A549 (cell line): ENCODE results near the gene MED13L.

Experiments
- CBX2 ChIP-seq: fragments of 200-600 bp; sonication (generic); IDR thresholded peaks from 2 replicates; pipeline ENCODE4 v1.6.1; 2016; ENCODE audit warnings: low read depth, mild to moderate bottlenecking, borderline replicate concordance
- CEBPB ChIP-seq, 2 experiments: fragments of >200 bp in 1 of 2; sonication (Bioruptor Twin) in 1 of 2; formaldehyde crosslinking in 1 of 2; IDR thresholded peaks; 2 replicates each; pipeline ENCODE4 v1.6.1; 2012 to 2016
- EHF ChIP-seq: fragments of 250-450 bp; sonication (Bioruptor Pico); IDR thresholded peaks from 2 replicates; pipeline ENCODE4 v1.5.0; 2020; ENCODE audit warnings: mild to moderate bottlenecking
- JUN ChIP-seq, 2 experiments: fragments of >200 bp; sonication (Bioruptor Twin); formaldehyde crosslinking; IDR thresholded peaks; 2 replicates in 1 of 2; 3 replicates in 1 of 2; pipeline ENCODE4 v1.6.1; 2016 to 2017
- KDM1A ChIP-seq: fragments of 200-600 bp; sonication (generic); IDR thresholded peaks from 2 replicates; pipeline ENCODE4 v1.6.1; 2016; ENCODE audit warnings: low read depth, mild to moderate bottlenecking
- MAFK ChIP-seq: fragments of 450-650 bp; IDR thresholded peaks from 2 replicates; pipeline ENCODE4 v1.6.1; 2014; ENCODE audit not compliant: partially characterized antibody
- POLR2A ChIP-seq: IDR thresholded peaks from 2 replicates; pipeline ENCODE4 v1.6.1; 2012; ENCODE audit warnings: mild to moderate bottlenecking, low read length
- RCOR1 ChIP-seq: fragments of 150-350 bp; IDR thresholded peaks from 2 replicates; pipeline ENCODE4 v1.6.1; 2014; ENCODE audit warnings: antibody characterized with exemption, low read length, low read depth
- SMC3 ChIP-seq: fragments of >200 bp; sonication (Bioruptor Twin); formaldehyde crosslinking; IDR thresholded peaks from 3 replicates; pipeline ENCODE4 v1.6.1; 2018; ENCODE audit warnings: inconsistent platforms
- SREBF2 ChIP-seq: fragments of 450-650 bp; IDR thresholded peaks from 2 replicates; pipeline ENCODE4 v1.6.1; 2014; ENCODE audit warnings: mild to moderate bottlenecking, moderate library complexity
- TF ChIP-seq, protein P1 (sequence below): fragments of 250-450 bp; sonication (Bioruptor Pico); IDR thresholded peaks from 2 replicates; pipeline ENCODE4 v1.5.0; 2021; ENCODE audit warnings: mild to moderate bottlenecking, moderate library complexity, borderline replicate concordance
- TF ChIP-seq, protein P2 (sequence below): fragments of >200 bp; sonication (Bioruptor Twin); formaldehyde crosslinking; IDR thresholded peaks from 3 replicates; pipeline ENCODE4 v1.5.1; 2016
- TF ChIP-seq, protein P3 (sequence below): fragments of 200-600 bp; sonication (generic); IDR thresholded peaks from 2 replicates; pipeline ENCODE4 v1.6.1; 2016; ENCODE audit warnings: antibody characterized with exemption, mild to moderate bottlenecking, moderate library complexity

DNA sequence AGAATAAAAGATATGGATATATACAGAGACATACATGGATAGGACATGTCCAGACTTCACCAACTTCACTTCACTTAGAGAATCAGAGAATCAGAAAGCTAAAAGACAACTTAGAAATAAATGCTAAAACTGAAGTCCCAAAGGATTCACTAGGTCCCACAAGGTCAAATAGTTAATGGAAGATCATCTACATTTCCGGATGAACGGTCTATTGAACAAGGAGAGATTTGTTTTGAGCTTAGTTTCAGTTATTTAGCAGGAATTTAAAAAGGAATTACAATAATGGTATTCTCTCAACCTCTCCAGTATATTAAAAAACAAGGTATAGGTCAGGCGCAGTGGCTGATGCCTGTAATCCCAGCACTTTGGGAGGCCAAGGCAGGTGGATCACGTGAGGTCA lies 187.0 kb downstream of the MED13L start:
- TF ChIP-seq, protein P1, sequence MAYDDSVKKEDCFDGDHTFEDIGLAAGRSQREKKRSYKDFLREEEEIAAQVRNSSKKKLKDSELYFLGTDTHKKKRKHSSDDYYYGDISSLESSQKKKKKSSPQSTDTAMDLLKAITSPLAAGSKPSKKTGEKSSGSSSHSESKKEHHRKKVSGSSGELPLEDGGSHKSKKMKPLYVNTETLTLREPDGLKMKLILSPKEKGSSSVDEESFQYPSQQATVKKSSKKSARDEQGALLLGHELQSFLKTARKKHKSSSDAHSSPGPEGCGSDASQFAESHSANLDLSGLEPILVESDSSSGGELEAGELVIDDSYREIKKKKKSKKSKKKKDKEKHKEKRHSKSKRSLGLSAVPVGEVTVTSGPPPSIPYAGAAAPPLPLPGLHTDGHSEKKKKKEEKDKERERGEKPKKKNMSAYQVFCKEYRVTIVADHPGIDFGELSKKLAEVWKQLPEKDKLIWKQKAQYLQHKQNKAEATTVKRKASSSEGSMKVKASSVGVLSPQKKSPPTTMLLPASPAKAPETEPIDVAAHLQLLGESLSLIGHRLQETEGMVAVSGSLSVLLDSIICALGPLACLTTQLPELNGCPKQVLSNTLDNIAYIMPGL (CRISPR knock-in tag) = no peak
- TF ChIP-seq KDM1A (no peak), JUN (IDR thresholded peaks at IDR 0.05) (no peak), RCOR1 (no peak), POLR2A (no peak), SMC3 (no peak), EHF (CRISPR knock-in tag) (no peak), MAFK (no peak), CBX2 (no peak), SREBF2 (no peak), CEBPB (IDR thresholded peaks at IDR 0.05) (no peak)
- TF ChIP-seq, protein P2, sequence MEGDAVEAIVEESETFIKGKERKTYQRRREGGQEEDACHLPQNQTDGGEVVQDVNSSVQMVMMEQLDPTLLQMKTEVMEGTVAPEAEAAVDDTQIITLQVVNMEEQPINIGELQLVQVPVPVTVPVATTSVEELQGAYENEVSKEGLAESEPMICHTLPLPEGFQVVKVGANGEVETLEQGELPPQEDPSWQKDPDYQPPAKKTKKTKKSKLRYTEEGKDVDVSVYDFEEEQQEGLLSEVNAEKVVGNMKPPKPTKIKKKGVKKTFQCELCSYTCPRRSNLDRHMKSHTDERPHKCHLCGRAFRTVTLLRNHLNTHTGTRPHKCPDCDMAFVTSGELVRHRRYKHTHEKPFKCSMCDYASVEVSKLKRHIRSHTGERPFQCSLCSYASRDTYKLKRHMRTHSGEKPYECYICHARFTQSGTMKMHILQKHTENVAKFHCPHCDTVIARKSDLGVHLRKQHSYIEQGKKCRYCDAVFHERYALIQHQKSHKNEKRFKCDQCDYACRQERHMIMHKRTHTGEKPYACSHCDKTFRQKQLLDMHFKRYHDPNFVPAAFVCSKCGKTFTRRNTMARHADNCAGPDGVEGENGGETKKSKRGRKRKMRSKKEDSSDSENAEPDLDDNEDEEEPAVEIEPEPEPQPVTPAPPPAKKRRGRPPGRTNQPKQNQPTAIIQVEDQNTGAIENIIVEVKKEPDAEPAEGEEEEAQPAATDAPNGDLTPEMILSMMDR = no peak
- TF ChIP-seq, protein P3, sequence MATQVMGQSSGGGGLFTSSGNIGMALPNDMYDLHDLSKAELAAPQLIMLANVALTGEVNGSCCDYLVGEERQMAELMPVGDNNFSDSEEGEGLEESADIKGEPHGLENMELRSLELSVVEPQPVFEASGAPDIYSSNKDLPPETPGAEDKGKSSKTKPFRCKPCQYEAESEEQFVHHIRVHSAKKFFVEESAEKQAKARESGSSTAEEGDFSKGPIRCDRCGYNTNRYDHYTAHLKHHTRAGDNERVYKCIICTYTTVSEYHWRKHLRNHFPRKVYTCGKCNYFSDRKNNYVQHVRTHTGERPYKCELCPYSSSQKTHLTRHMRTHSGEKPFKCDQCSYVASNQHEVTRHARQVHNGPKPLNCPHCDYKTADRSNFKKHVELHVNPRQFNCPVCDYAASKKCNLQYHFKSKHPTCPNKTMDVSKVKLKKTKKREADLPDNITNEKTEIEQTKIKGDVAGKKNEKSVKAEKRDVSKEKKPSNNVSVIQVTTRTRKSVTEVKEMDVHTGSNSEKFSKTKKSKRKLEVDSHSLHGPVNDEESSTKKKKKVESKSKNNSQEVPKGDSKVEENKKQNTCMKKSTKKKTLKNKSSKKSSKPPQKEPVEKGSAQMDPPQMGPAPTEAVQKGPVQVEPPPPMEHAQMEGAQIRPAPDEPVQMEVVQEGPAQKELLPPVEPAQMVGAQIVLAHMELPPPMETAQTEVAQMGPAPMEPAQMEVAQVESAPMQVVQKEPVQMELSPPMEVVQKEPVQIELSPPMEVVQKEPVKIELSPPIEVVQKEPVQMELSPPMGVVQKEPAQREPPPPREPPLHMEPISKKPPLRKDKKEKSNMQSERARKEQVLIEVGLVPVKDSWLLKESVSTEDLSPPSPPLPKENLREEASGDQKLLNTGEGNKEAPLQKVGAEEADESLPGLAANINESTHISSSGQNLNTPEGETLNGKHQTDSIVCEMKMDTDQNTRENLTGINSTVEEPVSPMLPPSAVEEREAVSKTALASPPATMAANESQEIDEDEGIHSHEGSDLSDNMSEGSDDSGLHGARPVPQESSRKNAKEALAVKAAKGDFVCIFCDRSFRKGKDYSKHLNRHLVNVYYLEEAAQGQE = no peak
